K562 (cell line): ENCODE results near the gene SON. TPM values are rescaled to one million over a fixed set of nuclear protein-coding genes. Genes with fewer than 3 reads are reported as not detected.

Experiments
- CBFA2T2 ChIP-seq: fragments of 450-650 bp; conservative IDR thresholded peaks from 2 replicates; pipeline ENCODE4 v1.6.1; 2017; ENCODE audit warnings: mild to moderate bottlenecking
- CSDE1 ChIP-seq, 2 experiments: fragments of 450-650 bp; IDR thresholded peaks; 2 replicates each; pipeline ENCODE4 v1.6.1; 2016; ENCODE audit warnings: mild to moderate bottlenecking in 1 of 2
- E2F6 ChIP-seq, 2 experiments: IDR thresholded peaks; 2 replicates each; pipeline ENCODE4 v1.6.1; 2011; ENCODE audit warnings: borderline replicate concordance in 1 of 2, control low read depth in 1 of 2, low read depth in 1 of 2, low read length in 1 of 2, mild to moderate bottlenecking in 1 of 2, mixed read lengths in 1 of 2, moderate library complexity in 1 of 2; ENCODE audit not compliant: insufficient read depth in 1 of 2, insufficient read length in 1 of 2, poor library complexity in 1 of 2, severe bottlenecking in 1 of 2; ENCODE audit errors: extremely low read depth in 1 of 2
- EHMT2 ChIP-seq: fragments of 450-650 bp; IDR thresholded peaks from 2 replicates; pipeline ENCODE4 v1.6.1; 2018; ENCODE audit warnings: antibody characterized with exemption
- FOXJ3 ChIP-seq: sonication (generic); formaldehyde crosslinking; IDR thresholded peaks from 2 replicates; pipeline ENCODE4 v1.4.0; 2020; ENCODE audit warnings: mild to moderate bottlenecking, missing genetic modification reagents
- GTF2B ChIP-seq: IDR thresholded peaks from 2 replicates; pipeline ENCODE4 v1.6.1; 2011; ENCODE audit not compliant: insufficient read length; ENCODE audit errors: extremely low read depth
- IRF9 ChIP-seq: fragments of 450-650 bp; IDR thresholded peaks from 2 replicates; pipeline ENCODE4 v1.6.1; 2016; ENCODE audit warnings: missing biosample characterization, missing genetic modification characterization
- MTF1 ChIP-seq: fragments of 250-450 bp; sonication (Bioruptor Pico); IDR thresholded peaks from 2 replicates; pipeline ENCODE4 v1.9.0; 2021; ENCODE audit warnings: moderate library complexity, mild to moderate bottlenecking, inconsistent platforms, borderline replicate concordance
- MXI1 ChIP-seq: IDR thresholded peaks from 2 replicates; pipeline ENCODE4 v1.6.1; 2011; ENCODE audit warnings: low read depth, mild to moderate bottlenecking, improper control_type of control experiment, low read length
- POLR2B ChIP-seq: fragments of 450-650 bp; IDR thresholded peaks from 2 replicates; pipeline ENCODE4 v1.6.1; 2018; ENCODE audit warnings: low read depth; ENCODE audit not compliant: partially characterized antibody
- RBM17 ChIP-seq: fragments of 200-400 bp; formaldehyde crosslinking; IDR thresholded peaks from 2 replicates; pipeline ENCODE4 v1.6.1; 2017; ENCODE audit warnings: low read depth, mild to moderate bottlenecking, low read length, borderline replicate concordance
- SMARCA4 ChIP-seq: fragments of 450-650 bp; IDR thresholded peaks from 2 replicates; pipeline ENCODE4 v1.6.1; 2016
- SNRNP70 ChIP-seq: fragments of 200-400 bp; formaldehyde crosslinking; optimal IDR thresholded peaks from 2 replicates; pipeline ENCODE3; 2017; ENCODE audit warnings: low read depth, low read length
- ZBTB40 ChIP-seq, 2 experiments: fragments of 450-650 bp in 1 of 2; sonication (generic) in 1 of 2; formaldehyde crosslinking in 1 of 2; IDR thresholded peaks; 2 replicates each; pipeline versions ENCODE4 v1.7.1 to v1.9.0; 2016 to 2022; ENCODE audit warnings: inconsistent platforms in 1 of 2, mild to moderate bottlenecking in 1 of 2, missing genetic modification reagents in 1 of 2
- ZNF165 ChIP-seq: fragments of 250-450 bp; sonication (Bioruptor Pico); IDR thresholded peaks from 2 replicates; pipeline ENCODE4 v1.4.0; 2020; ENCODE audit warnings: borderline replicate concordance
- ZNF224 ChIP-seq: sonication (generic); formaldehyde crosslinking; IDR thresholded peaks from 2 replicates; pipeline ENCODE4 v1.8.0; 2022; ENCODE audit warnings: mild to moderate bottlenecking, missing genetic modification reagents
- ZNF23 ChIP-seq: fragments of 250-450 bp; sonication (Bioruptor Pico); IDR thresholded peaks from 2 replicates; pipeline ENCODE4 v1.4.0; 2020; ENCODE audit warnings: mild to moderate bottlenecking
- ZNF778 ChIP-seq: fragments of 450-650 bp; formaldehyde crosslinking; IDR thresholded peaks from 2 replicates; pipeline ENCODE4 v1.4.0; 2020; ENCODE audit warnings: mild to moderate bottlenecking, moderate library complexity
- polyA plus RNA-seq, 8 experiments: library from polyadenylated mRNA; depleted of rRNA in 4 of 8; stranded (reverse) in 5 of 8; unstranded in 3 of 8; fragments of >200 nt; fragmentation: Nextera tagmentation in 2 of 8; fragmentation: Illumina TruSeq in 1 of 8; extraction: Ambion mirVana in 2 of 8; extraction: Trizol in 1 of 8; gene quantifications; 2 replicates each; pipeline versions ENCODE4 v1.2.1 to v1.2.3, GENCODE V29; 2011 to 2014; ENCODE audit warnings: inconsistent platforms in 1 of 8, missing spikeins in 1 of 8
- total RNA-seq, 7 experiments: library from RNA; depleted of rRNA in 6 of 7; stranded (reverse); fragments of >200 nt in 6 of 7; fragmentation: Illumina TruSeq in 2 of 7; extraction: Trizol in 2 of 7; gene quantifications; 2 replicates each; pipeline versions ENCODE4 v1.2.1 to v1.2.3, GENCODE V29; 2011 to 2021; ENCODE audit warnings: low replicate concordance in 1 of 7

The SON gene
- total and polyA plus RNA-seq, 9 of the 15 experiments (the other 6 are each of a cell fraction or from before 2014, with no cell fraction given) = 105 to 742 (median 187) TPM

- TF ChIP-seq ZNF778 (no peak), ZNF23 (no peak), GTF2B (no peak), SMARCA4 (peak; percentile 39; the same call in 1 of the 2 replicates), IRF9 (tag) (no peak), CSDE1 (IDR thresholded peaks at IDR 0.05) (no peak; a peak in 1 of 4 replicates), MXI1 (peak; percentile 59; the same call in 1 of the 2 replicates), MTF1 (CRISPR knock-in tag) (no peak), EHMT2 (no peak), ZNF165 (no peak), FOXJ3 (CRISPR knock-in tag) (no peak), E2F6 (IDR thresholded peaks at IDR 0.05; ENCODE audit: borderline replicate concordance in 1 of 2, extremely low read depth in 1 of 2, insufficient read depth in 1 of 2, insufficient read length in 1 of 2, low read depth in 1 of 2, low read length in 1 of 2, poor library complexity in 1 of 2, severe bottlenecking in 1 of 2) (no peak), RBM17 (no peak), ZNF224 (CRISPR knock-in tag) (no peak), ZBTB40 (IDR thresholded peaks at IDR 0.05) (no peak), ZBTB40 (CRISPR knock-in tag; IDR thresholded peaks at IDR 0.05) (no peak), SNRNP70 (no peak), CBFA2T2 (peak; percentile 77), POLR2B (no peak)
Measured at GRCh38 chr21:33510826-33511225, 32.0 kb upstream of the SON start (continued).
